GM21528 (cell line): ENCODE measurements around the gene LPP.

Source experiments
- ATAC-seq: cut with Tn5 transposase; IDR thresholded peaks from one replicate; pipeline ENCODE4 v1.9.1; 2021; ENCODE audit warnings: mild to moderate bottlenecking, moderate library complexity; ENCODE audit not compliant: unreplicated experiment, low FRiP score

The LPP gene

GRCh38 chr3:188383748-188384147 is 229.8 kb downstream of the LPP start:
- ATAC-seq: no peak

- ATAC-seq: no peak
Observed at GRCh38 chr3:188385295-188385694, 231.3 kb downstream of the LPP start.

GRCh38 chr3:188389711-188390342 is 235.9 kb downstream of the LPP start:
- ATAC-seq: peak; percentile 97

- ATAC-seq: peak; percentile 42
Observed at GRCh38 chr3:188390343-188390718, 236.4 kb downstream of the LPP start.

GRCh38 chr3:188390775-188391443 is 237.0 kb downstream of the LPP start:
- ATAC-seq: no peak

- ATAC-seq: no peak
Observed at GRCh38 chr3:188391592-188391991, 237.6 kb downstream of the LPP start.

GRCh38 chr3:188392076-188392475 is 238.1 kb downstream of the LPP start:
- ATAC-seq: no peak

- ATAC-seq: no peak
Observed at GRCh38 chr3:188394623-188395022, 240.7 kb downstream of the LPP start.

GRCh38 chr3:188396251-188396650 is 242.3 kb downstream of the LPP start:
- ATAC-seq: no peak

- no peak for ATAC-seq
Observed at GRCh38 chr3:188396900-188397299, 242.9 kb downstream of the LPP start.

- ATAC-seq: no peak
Observed at GRCh38 chr3:188397766-188398705, 244.1 kb downstream of the LPP start.

GRCh38 chr3:188400494-188401243 is 246.7 kb downstream of the LPP start:
- peak; percentile 92 for ATAC-seq

- no peak for ATAC-seq
Observed at GRCh38 chr3:188401244-188401993, 247.5 kb downstream of the LPP start.

- no peak for ATAC-seq
Observed at GRCh38 chr3:188402229-188402628, 248.3 kb downstream of the LPP start.

GRCh38 chr3:188403404-188403803 is 249.4 kb downstream of the LPP start:
- no peak for ATAC-seq

GRCh38 chr3:188404124-188404523 is 250.2 kb downstream of the LPP start:
- no peak for ATAC-seq

GRCh38 chr3:188404701-188405100 is 250.7 kb downstream of the LPP start:
- no peak for ATAC-seq

GRCh38 chr3:188407158-188407880 is 253.4 kb downstream of the LPP start:
- ATAC-seq: no peak

- no peak for ATAC-seq
Observed at GRCh38 chr3:188408831-188409230, 254.9 kb downstream of the LPP start.
